GM08714 (cell line): Measurements from ENCODE around the gene UGT2B7.
"Not testable (repeated sequence)": the region's sequence is repeated elsewhere in the genome, so short reads cannot be mapped to it uniquely, and the experiment has no call there.

Experiments used
- H3K4me3 ChIP-seq: fragments of 200-500 bp; sonication (Bioruptor generic); 2 replicates; pipeline ENCODE4 v1.5.1; 2014; ENCODE audit warnings: mild to moderate bottlenecking, low read length, inconsistent platforms
- ZNF274 ChIP-seq: IDR thresholded peaks from 2 replicates; pipeline ENCODE4 v1.6.1; 2012; ENCODE audit warnings: mild to moderate bottlenecking, low read depth, low read length

The UGT2B7 gene

DNA sequence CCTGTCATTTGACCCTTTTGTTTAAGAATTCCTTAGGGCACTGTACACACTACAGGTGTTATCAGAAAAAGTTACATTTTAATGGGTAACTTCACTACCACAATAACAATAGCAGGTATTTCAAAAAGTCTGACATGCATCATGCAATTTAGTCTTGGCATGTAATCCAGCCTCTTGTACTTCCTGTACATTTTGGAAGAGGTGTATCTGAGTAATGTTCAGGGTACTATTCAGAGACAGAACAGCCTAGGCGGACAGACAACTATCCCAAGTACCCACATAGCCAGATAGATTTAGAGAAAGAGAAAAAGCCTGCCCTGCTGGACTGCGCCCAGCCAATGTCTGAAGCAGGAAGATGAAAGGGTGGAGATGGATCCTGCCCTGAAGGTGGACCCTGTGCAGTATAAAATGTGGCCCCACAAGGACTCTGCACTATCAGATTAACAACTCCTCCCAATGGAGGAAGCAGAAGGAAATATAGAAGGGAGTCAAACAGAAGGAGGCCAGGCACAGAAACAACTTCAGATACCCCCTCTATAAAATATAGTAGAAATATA lies 8.5 kb downstream of the UGT2B7 start:
- no peak for TF ChIP-seq ZNF274
- H3K4me3 ChIP-seq: no peak overlapping the region

DNA sequence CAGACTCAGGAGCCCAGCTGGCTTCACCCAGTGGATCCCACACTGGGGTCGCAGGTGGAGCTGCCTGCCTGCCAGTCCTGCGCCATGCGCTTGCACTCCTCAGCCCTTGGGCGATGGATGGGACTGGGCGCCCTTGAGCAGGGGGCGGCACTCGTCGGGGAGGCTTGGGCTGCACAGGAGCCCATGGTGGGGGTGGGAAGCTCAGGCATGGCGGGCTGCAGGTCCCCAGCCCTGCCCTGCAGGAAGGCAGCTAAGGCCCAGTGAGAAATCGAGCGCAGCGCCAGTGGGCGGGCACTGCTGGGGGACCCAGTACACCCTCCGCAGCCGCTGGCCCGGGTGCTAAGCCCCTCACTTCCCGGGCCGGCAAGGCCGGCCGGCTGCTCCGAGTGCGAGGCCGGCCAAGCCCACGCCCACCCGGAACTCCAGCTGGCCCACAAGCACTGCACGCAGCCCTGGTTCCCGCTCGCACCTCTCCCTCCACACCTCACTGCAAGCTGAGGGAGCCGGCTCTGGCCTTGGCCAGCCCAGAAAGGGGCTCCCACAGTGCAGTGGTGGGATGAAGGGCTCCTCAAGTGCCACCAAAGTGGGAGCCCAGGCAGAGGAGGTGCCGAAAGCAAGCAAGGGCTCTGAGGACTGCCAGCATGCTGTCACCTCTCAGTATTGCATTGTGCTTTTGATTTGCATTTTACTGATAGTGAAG lies 19.0 kb downstream of the UGT2B7 start:
- H3K4me3 ChIP-seq: not testable (repeated sequence)

DNA sequence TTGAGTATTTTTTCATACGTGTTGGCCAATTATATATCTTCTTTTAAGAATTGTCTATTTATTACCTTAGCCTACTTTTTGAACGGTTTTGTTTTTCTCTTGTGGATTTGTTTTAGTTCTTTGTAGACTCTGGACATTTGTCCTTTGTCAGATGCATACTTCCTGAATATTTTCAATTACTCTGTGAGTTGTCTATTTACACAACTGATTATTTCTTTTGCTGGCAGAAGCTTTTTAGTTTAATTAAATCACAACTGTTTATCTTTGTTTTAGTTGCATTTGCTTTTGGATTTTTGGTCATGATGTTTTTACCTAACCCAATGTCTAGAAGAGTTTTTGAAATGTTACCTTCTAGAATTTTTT lies 19.6 kb downstream of the UGT2B7 start:
- TF ChIP-seq ZNF274: no peak
- no peak overlapping the region for H3K4me3 ChIP-seq

DNA sequence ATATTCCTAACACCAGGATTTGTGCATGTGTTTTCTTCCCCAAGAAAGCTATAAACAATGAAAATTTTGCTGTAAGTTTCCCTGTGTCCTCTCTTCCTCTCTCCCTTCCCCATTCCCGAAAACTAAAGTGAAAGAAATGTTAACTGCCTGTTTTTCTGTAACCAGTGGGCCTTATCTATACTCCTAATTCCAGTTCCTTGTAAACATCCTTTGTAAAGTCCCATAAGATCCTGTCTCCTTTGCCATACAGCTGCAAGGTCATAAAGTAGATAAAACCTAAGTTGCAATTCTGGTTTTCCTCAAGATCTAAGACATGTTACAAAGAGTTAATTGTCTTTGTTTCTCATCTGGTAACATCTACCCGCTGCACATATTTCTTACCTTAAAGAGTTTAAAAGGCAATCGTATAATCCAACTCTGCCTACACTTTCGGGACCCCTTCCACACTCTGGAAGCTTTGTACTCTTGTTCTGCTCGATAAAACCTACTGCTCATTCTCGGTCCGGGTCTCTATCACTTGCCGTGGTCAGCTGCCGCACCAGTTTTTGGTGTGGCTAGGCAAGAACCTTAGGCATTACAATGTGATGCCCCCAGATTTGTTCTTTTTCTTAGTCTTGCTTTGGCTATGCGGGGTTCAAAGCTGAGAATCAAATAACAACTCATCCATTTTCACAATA lies 20.5 kb downstream of the UGT2B7 start:
- no peak overlapping the region for H3K4me3 ChIP-seq
- TF ChIP-seq ZNF274: no peak

DNA sequence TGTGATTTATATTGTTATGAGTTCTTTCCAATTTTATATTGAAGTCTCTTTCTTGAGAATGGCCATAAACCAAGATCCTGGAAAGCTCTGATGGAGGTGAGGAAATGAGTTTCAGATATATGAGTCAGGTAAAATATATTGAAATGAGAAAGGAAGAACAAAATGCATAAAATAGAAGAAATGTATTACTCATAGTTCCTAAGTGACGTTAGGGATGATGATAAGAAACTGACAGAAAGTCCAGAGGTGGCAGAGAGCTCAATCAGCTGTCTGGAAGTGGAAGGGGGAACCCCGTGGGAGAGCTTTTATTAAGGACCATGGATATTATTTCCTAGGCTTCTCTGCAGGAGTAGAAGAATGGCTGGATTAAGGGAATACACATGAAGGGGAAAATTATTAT lies 24.6 kb downstream of the UGT2B7 start:
- no peak overlapping the region for H3K4me3 ChIP-seq
- TF ChIP-seq ZNF274: no peak

DNA sequence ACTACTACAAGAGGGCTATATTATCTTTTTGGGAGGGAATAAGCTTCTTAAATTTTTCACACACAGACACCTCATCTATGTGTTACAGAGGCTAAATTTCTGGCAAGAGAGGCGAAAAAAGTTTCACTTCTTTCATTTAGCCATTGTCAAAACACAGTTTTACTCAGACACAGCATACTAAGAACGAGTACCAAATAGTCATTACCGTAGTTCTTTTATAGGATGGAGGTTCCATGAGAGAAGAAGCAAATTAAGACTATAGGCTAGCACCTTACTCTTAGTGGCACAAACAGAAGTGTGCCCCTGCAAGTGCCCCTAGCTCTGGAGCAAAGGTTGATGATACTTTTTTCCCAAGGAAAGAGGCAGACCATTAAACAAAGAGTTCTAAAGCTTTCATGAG lies 26.2 kb downstream of the UGT2B7 start:
- no peak overlapping the region for H3K4me3 ChIP-seq
- TF ChIP-seq ZNF274: no peak

DNA sequence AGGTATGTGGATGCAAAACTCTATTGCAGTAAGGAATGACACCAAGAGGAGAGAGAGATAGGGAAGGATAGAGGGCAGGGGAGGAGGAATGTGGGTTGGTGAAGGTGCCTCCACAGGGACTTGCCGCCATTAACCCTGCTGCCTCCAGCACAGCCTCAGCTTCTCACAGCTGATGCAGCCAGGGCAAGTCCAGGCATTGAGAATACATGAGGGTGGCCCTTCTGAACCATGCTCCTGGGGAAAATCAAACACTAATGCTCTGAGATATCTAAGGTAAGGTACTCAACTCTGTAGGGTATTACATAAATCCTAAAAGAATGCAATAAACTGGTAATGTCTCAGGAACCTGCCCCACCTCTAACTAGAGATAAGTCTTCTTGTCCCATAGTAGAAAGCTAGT lies 28.7 kb downstream of the UGT2B7 start:
- no peak overlapping the region for H3K4me3 ChIP-seq
- TF ChIP-seq ZNF274: no peak

DNA sequence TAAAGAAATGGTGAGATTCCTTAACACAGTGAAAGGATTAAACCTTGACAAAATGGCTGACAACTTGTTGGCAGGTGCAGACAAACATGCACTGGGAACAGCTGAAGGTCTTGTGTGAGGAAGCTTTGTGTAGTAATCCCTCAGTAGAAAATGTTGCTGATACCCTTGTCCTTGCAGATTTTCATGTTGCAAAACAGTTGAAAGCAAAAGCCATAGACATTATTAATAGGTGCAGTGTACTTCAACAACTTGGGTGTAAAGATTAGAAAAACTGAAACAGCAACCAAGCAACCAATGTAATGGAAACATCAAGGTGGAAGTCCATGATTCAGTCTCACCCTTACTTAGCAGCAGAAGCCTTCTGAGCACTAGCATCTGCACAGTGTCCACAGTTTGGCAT lies 29.8 kb downstream of the UGT2B7 start:
- no peak for TF ChIP-seq ZNF274
- H3K4me3 ChIP-seq: no peak overlapping the region

DNA sequence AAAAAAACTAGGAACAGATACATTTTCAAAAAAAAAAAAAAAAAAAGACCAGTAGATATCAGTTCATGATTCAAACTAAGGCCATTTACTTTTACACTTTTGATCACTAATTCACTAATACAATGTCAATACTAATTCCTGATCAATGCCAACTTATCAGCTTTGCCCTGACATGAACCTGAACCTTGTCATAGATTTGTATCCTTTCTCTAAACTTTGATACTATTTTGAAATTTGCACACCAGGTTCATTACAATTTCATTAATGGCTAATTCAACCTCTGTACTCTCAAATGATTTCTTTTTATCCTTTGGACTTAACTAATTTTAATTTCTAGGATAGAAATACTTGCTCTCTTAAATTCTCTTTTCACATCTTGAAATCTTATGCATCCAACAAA lies 37.7 kb downstream of the UGT2B7 start:
- no peak overlapping the region for H3K4me3 ChIP-seq
- TF ChIP-seq ZNF274: no peak

DNA sequence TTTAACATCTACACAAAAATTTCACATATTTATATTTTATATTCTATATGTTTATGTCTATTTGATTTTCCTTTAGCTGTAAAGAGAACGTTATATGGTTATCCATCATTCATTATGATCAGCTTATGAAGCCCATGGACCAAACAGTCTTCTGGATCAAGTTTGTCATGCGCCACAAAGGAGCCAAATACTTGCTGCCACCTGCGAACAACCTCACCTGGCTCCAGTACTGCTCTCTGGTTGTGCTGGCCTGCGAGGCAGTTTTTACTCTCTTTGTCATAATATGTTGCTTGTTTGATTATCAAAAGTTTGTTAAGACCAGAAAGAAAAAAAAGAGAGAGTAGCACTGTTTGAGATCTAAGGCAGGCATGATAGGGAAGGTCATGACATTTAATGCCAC lies 38.2 kb downstream of the UGT2B7 start:
- no peak for TF ChIP-seq ZNF274
- H3K4me3 ChIP-seq: no peak overlapping the region

DNA sequence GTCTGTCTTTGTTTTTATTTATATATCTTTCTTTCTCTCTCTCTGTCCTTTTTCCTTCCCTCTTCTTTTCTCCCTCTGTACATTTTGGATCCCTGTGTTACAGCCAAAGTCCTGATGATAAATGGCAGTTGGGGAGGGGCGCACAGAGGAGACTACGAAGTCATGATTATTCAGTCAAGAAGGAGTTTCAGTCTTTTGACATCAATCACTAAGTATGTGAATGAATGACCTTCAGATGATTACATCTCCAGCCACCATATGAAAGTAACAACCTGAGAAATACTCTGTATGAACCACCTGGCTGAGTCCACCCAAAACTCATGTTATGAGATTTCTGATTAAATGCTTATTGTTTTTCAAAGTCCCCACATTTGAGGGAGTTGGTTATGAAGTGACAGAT lies 45.0 kb downstream of the UGT2B7 start:
- no peak for TF ChIP-seq ZNF274
- no peak overlapping the region for H3K4me3 ChIP-seq

DNA sequence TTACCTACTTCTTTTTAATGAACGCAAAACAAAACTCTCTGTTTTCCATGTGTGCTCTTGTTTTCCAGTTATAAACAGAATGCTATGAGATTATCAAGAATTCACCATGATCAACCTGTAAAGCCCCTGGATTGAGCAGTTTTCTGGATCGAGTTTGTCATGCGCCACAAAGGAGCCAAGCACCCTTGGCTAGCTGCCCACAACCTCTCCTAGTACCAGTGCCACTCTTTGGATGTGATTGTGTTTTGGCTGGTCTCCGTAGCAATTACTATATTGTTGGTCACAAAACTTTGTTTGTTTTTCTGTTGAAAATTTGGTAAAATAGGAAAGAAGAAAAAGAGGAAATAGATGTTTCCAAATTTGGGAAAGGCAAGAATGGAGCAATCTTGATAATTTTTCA lies 51.1 kb downstream of the UGT2B7 start:
- no peak for TF ChIP-seq ZNF274

DNA sequence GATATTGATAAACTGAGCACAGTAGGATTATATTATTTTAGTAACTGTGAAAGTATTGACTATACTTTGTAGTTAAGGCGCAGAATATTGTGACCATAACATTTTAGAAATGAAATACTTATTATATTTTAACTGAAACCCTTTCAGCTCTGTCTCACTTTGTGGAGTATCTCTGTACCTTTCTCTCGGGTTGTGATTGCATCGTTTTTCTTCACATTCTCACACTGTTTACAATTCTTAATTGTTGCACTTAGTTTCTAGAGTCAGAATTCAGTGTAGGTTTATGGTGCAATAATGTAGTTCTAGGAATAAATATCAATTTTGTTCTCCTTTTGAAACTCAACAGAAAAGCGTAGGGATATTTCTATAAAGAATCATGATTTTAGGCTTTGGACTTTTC lies 57.7 kb downstream of the UGT2B7 start:
- TF ChIP-seq ZNF274: no peak
- no peak overlapping the region for H3K4me3 ChIP-seq

More for the DNA sequence above, 51.1 kb downstream of the UGT2B7 start:
- no peak overlapping the region for H3K4me3 ChIP-seq

DNA sequence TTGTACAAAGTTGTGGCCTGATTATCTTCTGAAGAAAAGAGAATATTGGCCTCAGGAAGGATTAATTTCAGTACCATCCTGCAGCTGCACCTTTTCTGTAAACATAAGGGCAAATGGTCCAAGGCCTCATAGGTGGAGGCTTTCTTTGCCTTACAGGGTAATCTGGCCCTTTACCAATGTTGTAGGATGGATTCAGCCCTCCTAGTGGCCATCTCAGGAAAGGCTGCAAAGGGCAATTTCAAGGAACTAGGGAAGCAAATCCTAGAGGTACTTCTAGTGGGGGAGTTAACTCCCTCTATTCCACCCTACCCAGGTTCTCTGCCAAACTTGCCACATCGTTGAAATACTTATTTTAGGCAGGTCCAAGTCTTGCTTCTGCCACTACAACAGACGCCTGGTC lies 60.6 kb downstream of the UGT2B7 start:
- no peak for TF ChIP-seq ZNF274
- no peak overlapping the region for H3K4me3 ChIP-seq
